K562 treated with DMSO at 1 percent for 4 hours (cell line): ENCODE data around the gene DNAJB1. TPM values are rescaled to one million over a fixed set of nuclear protein-coding genes. Genes with fewer than 3 reads are reported as not detected.

Source experiments
- total RNA-seq: library from RNA; unstranded; fragments of 300-600 nt; gene quantifications from 2 replicates; pipeline ENCODE4 v1.2.3, GENCODE V29; 2022; ENCODE audit not compliant: insufficient read depth

DNAJB1 gene
- total RNA-seq = 120 and 154 TPM in 2 replicates

GRCh38 chr19:14517840-14518505, at the start of gene DNAJB1:
Gene DNAJB1, minus strand, starts transcription at chr19:14518397. Its CDS starts 48 bp downstream, at chr19:14518349.

GRCh38 chr19:14529254-14530004, 11.2 kb upstream of the DNAJB1 start, which contains the start of gene TECR:
Gene TECR, plus strand, starts transcription at chr19:14529594. Its CDS starts 103 bp downstream, at chr19:14529697.

GRCh38 chr19:14496029-14496833, 22.0 kb downstream of the DNAJB1 start, which contains the start of gene GIPC1:
Gene GIPC1, minus strand, starts transcription at chr19:14496127. Its CDS starts 13,151 bp downstream, at chr19:14482976.

GRCh38 chr19:14475251-14476073, 42.7 kb downstream of the DNAJB1 start, which contains the start of gene PTGER1:
Gene PTGER1, minus strand, starts transcription at chr19:14475354. Its CDS starts 1,034 bp downstream, at chr19:14474320.

Other genes starting within 250 kb of the DNAJB1 start
- 21.0 and 31.0 TPM in 2 replicates for gene ADGRE5, start 137.0 kb downstream of the DNAJB1 start, total RNA-seq
- 247 and 300 TPM in 2 replicates for gene DDX39A, start 99.1 kb downstream of the DNAJB1 start, total RNA-seq
- gene PKN1, start 85.1 kb downstream of the DNAJB1 start, total RNA-seq = 243 and 275 TPM in 2 replicates
- not detected in 2 replicates for gene PTGER1, start 43.0 kb downstream of the DNAJB1 start, total RNA-seq
- 123 and 129 TPM in 2 replicates for gene GIPC1, start 22.3 kb downstream of the DNAJB1 start, total RNA-seq
- 301 and 391 TPM in 2 replicates for gene TECR, start 11.2 kb upstream of the DNAJB1 start, total RNA-seq
- gene NDUFB7, start 53.7 kb upstream of the DNAJB1 start, total RNA-seq = 386 and 424 TPM in 2 replicates
- gene CLEC17A, start 64.7 kb upstream of the DNAJB1 start, total RNA-seq = not detected in 2 replicates
- not detected in 2 replicates for gene ADGRE3, start 156.4 kb upstream of the DNAJB1 start, total RNA-seq
- 5.0 and 7.8 TPM in 2 replicates for gene ZNF333, start 171.7 kb upstream of the DNAJB1 start, total RNA-seq